ENCODE measurements around the gene APC.
"Not testable (repeated sequence)": the region's sequence is repeated elsewhere in the genome, so short reads cannot be mapped to it uniquely, and the experiment has no call there.

Gene APC

GRCh38 chr5:112854651-112855050 is 117.0 kb downstream of the APC start:
- Histone ChIP-seq H3K4me3 (ENCODE audit: low read depth, low read length) (no peak overlapping the region), H3K4me1 (no peaks in the 10 kb centered on the region), H3K9me3 (no peaks in the 10 kb centered on the region; the same call in 1 of the 2 replicates), H3K27me3 (0 out of 2 replicates have a peak, but pooled peaks cover 3% of the 10 kb centered on the region), H3K36me3 (no peaks in the 10 kb centered on the region)
- TF ChIP-seq CTCF (IDR thresholded peaks at IDR 0.05; ENCODE audit: low read depth, low read length) = no peak
- no peak for DNase-seq

- H3K9me3 ChIP-seq = no peaks in the 10 kb centered on the region; the same call in 1 of the 2 replicates
- no peaks in the 10 kb centered on the region; the same call in 1 of the 2 replicates for H3K4me1 ChIP-seq
- H3K36me3 ChIP-seq = no peaks in the 10 kb centered on the region; the same call in none of the 2 replicates
- no peak for DNase-seq
- H3K4me3 ChIP-seq (ENCODE audit: low read depth, low read length) = no peak overlapping the region
- 0 out of 2 replicates have a peak, but pooled peaks cover 3% of the 10 kb centered on the region for H3K27me3 ChIP-seq
- TF ChIP-seq CTCF (IDR thresholded peaks at IDR 0.05; ENCODE audit: low read depth, low read length) = no peak
Measured at GRCh38 chr5:112857866-112858265, 120.2 kb downstream of the APC start.

- not testable (repeated sequence) for H3K9me3 ChIP-seq, DNase-seq, H3K4me1 ChIP-seq, H3K27me3 ChIP-seq
- Histone ChIP-seq H3K4me3 (ENCODE audit: low read depth, low read length) (peak overlapping the region; percentile 94), H3K36me3 (peaks cover 20% of the 10 kb centered on the region)
Measured at GRCh38 chr5:112860571-112860928, 122.9 kb downstream of the APC start.

GRCh38 chr5:112860929-112861637 is 123.4 kb downstream of the APC start, which contains the start of gene SRP19:
SRP19 (plus strand) TSS chr5:112861287; CDS start chr5:112861377, 90 bp downstream.
- H3K4me1 ChIP-seq = no peaks in the 10 kb centered on the region; the same call in 1 of the 2 replicates
- no peak for TF ChIP-seq CTCF (IDR thresholded peaks at IDR 0.05; ENCODE audit: low read depth, low read length)
- no peaks in the 10 kb centered on the region for H3K9me3 ChIP-seq
- 0 out of 2 replicates have a peak, but pooled peaks cover 3% of the 10 kb centered on the region for H3K27me3 ChIP-seq
- peak within 1 kb of the TSS; percentile 94 for H3K4me3 ChIP-seq (ENCODE audit: low read depth, low read length)
- H3K36me3 ChIP-seq = peaks cover 20% of the 10 kb centered on the region
- DNase-seq = peak; percentile 96

- H3K4me3 ChIP-seq (ENCODE audit: low read depth, low read length) = peak overlapping the region; percentile 94
- H3K36me3 ChIP-seq = peaks cover 25% of the 10 kb centered on the region
- no peaks in the 10 kb centered on the region for H3K9me3 ChIP-seq
- no peak for TF ChIP-seq CTCF (IDR thresholded peaks at IDR 0.05; ENCODE audit: low read depth, low read length)
- no peak for DNase-seq
- no peaks in the 10 kb centered on the region; the same call in 1 of the 2 replicates for H3K4me1 ChIP-seq
- H3K27me3 ChIP-seq = 0 out of 2 replicates have a peak, but pooled peaks cover 3% of the 10 kb centered on the region
Measured at GRCh38 chr5:112861638-112861985, 123.9 kb downstream of the APC start.

GRCh38 chr5:112862085-112862484 is 124.4 kb downstream of the APC start:
- H3K4me3 ChIP-seq (ENCODE audit: low read depth, low read length) = peak overlapping the region; percentile 94
- no peak for TF ChIP-seq CTCF (IDR thresholded peaks at IDR 0.05; ENCODE audit: low read depth, low read length)
- no peaks in the 10 kb centered on the region for H3K9me3 ChIP-seq
- DNase-seq = peak; percentile 32
- no peaks in the 10 kb centered on the region; the same call in 1 of the 2 replicates for H3K4me1 ChIP-seq
- peaks cover 29% of the 10 kb centered on the region for H3K36me3 ChIP-seq
- 0 out of 2 replicates have a peak, but pooled peaks cover 3% of the 10 kb centered on the region for H3K27me3 ChIP-seq
